Measurements from ENCODE around the gene KIR3DL2. TPM values are rescaled to one million over a fixed set of nuclear protein-coding genes. Genes with fewer than 3 reads are reported as not detected.

KIR3DL2 gene
- total RNA-seq, 1 experiment from 2014 or later: not detected

Other genes with a start within 250 kb of the KIR3DL2 start
- not detected in 2 replicates for gene LILRB1, start 220.0 kb upstream of the KIR3DL2 start, total RNA-seq (2014; rRNA removed; shearing (Covaris generic))
- gene LILRB4, start 187.5 kb upstream of the KIR3DL2 start, total RNA-seq (2014; rRNA removed; shearing (Covaris generic)): not detected in 2 replicates
- gene KIR3DL3, start 126.0 kb upstream of the KIR3DL2 start, total RNA-seq (2014; rRNA removed; shearing (Covaris generic)): not detected in 2 replicates
- gene KIR2DL3, start 111.9 kb upstream of the KIR3DL2 start, total RNA-seq (2014; rRNA removed; shearing (Covaris generic)): not detected in 2 replicates
- gene KIR2DL1, start 80.7 kb upstream of the KIR3DL2 start, total RNA-seq (2014; rRNA removed; shearing (Covaris generic)): not detected in 2 replicates
- not detected in 2 replicates for gene KIR2DL4, start 46.8 kb upstream of the KIR3DL2 start, total RNA-seq (2014; rRNA removed; shearing (Covaris generic))
- not detected in 2 replicates for gene KIR3DL1, start 34.0 kb upstream of the KIR3DL2 start, total RNA-seq (2014; rRNA removed; shearing (Covaris generic))
- not detected in 2 replicates for gene KIR2DS4, start 17.8 kb upstream of the KIR3DL2 start, total RNA-seq (2014; rRNA removed; shearing (Covaris generic))
- not detected in 2 replicates for gene FCAR, start 23.8 kb downstream of the KIR3DL2 start, total RNA-seq (2014; rRNA removed; shearing (Covaris generic))
- gene NCR1, start 55.7 kb downstream of the KIR3DL2 start, total RNA-seq (2014; rRNA removed; shearing (Covaris generic)): 0.06 TPM in 1 of 2 replicates, not detected in the other
- gene NLRP7, start 97.1 kb downstream of the KIR3DL2 start, total RNA-seq (2014; rRNA removed; shearing (Covaris generic)): not detected in 2 replicates
- gene NLRP2, start 115.9 kb downstream of the KIR3DL2 start, total RNA-seq (2014; rRNA removed; shearing (Covaris generic)): 0.56 TPM in 1 of 2 replicates, not detected in the other
- gene GP6, start 187.8 kb downstream of the KIR3DL2 start, total RNA-seq (2014; rRNA removed; shearing (Covaris generic)): not detected in 2 replicates
- gene RDH13, start 212.7 kb downstream of the KIR3DL2 start, total RNA-seq (2014; rRNA removed; shearing (Covaris generic)): 18.1 and 43.0 TPM in 2 replicates
- gene EPS8L1, start 225.4 kb downstream of the KIR3DL2 start, total RNA-seq (2014; rRNA removed; shearing (Covaris generic)): 2.2 and 4.3 TPM in 2 replicates

Measured in H4 (cell line).